SK-N-SH (cell line): ENCODE results near the gene MDM4. TPM values are rescaled to one million over a fixed set of nuclear protein-coding genes. Genes with fewer than 3 reads are reported as not detected.

Source experiments
- CTCF ChIA-PET: fragments of 300-600, 350-600 bp; formaldehyde crosslinking; extraction: SDS; loops from one replicate; lab custom pipeline; 2021; lab: Yijun Ruan, JAX
- POLR2A ChIA-PET: fragments of 350-600 bp; sonication (Branson Sonifier 250); formaldehyde crosslinking; extraction: SDS; loops from one replicate; lab custom pipeline; 2020; ENCODE audit warnings: antibody characterized with exemption, inconsistent platforms; lab: Yijun Ruan, JAX
- DNase-seq: peaks from one replicate; pipeline ENCODE4 v3.0.0; 2012
- H2AFZ ChIP-seq: fragments of 200-600 bp; sonication (generic); 2 replicates; pipeline ENCODE4 v1.8.1; 2016; ENCODE audit warnings: antibody characterized with exemption, mild to moderate bottlenecking, low read depth
- H3F3A ChIP-seq: fragments of 200-600 bp; sonication (generic); replicated peaks from 2 replicates; pipeline ENCODE3; 2016; ENCODE audit warnings: antibody characterized with exemption, mild to moderate bottlenecking; ENCODE audit not compliant: insufficient read depth
- H3K27ac ChIP-seq, 2 experiments: fragments of 200-500 bp in 1 of 2; fragments of 200-600 bp in 1 of 2; sonication (Bioruptor generic) in 1 of 2; sonication (generic), shearing (Covaris generic) in 1 of 2; 2 replicates each; pipeline versions ENCODE4 v1.5.1 to v1.6.1; 2014 to 2016; ENCODE audit warnings: low read depth in 2 of 2, inconsistent platforms in 1 of 2, low read length in 1 of 2, mild to moderate bottlenecking in 1 of 2, mixed read lengths in 1 of 2
- H3K27me3 ChIP-seq: fragments of 200-600 bp; sonication (generic), shearing (Covaris generic); 2 replicates; pipeline ENCODE4 v1.6.1; 2016; ENCODE audit warnings: mixed run types; ENCODE audit not compliant: insufficient read depth
- H3K36me3 ChIP-seq, 2 experiments: fragments of 200-500 bp in 1 of 2; fragments of 200-600 bp in 1 of 2; sonication (Bioruptor generic) in 1 of 2; sonication (generic) in 1 of 2; replicated peaks in 1 of 2; 2 replicates each; pipeline versions ENCODE3 to v1.5.1; 2014 to 2016; ENCODE audit warnings: low read length in 1 of 2, mild to moderate bottlenecking in 1 of 2; ENCODE audit not compliant: insufficient read depth in 2 of 2, control insufficient read depth in 1 of 2
- H3K4me1 ChIP-seq, 2 experiments: fragments of 200-500 bp in 1 of 2; fragments of 200-600 bp in 1 of 2; sonication (Bioruptor generic) in 1 of 2; sonication (generic), shearing (Covaris generic) in 1 of 2; 2 replicates each; pipeline versions ENCODE4 v1.5.1 to v1.6.1; 2014 to 2016; ENCODE audit warnings: low read depth in 1 of 2, low read length in 1 of 2, mixed run types in 1 of 2; ENCODE audit not compliant: insufficient read depth in 2 of 2, control insufficient read depth in 1 of 2
- H3K4me2 ChIP-seq: fragments of 200-600 bp; sonication (generic), shearing (Covaris generic); 2 replicates; pipeline ENCODE4 v1.6.1; 2017; ENCODE audit warnings: mixed run types
- H3K4me3 ChIP-seq, 2 experiments: fragments of 200-500 bp in 1 of 2; fragments of 200-600 bp in 1 of 2; sonication (Bioruptor generic) in 1 of 2; sonication (generic), shearing (Covaris generic) in 1 of 2; 2 replicates each; pipeline versions ENCODE4 v1.5.1 to v1.8.1; 2014 to 2016; ENCODE audit warnings: low read depth in 2 of 2, inconsistent platforms in 1 of 2, low read length in 1 of 2, mild to moderate bottlenecking in 1 of 2, mixed read lengths in 1 of 2, moderate library complexity in 1 of 2
- H3K79me2 ChIP-seq: fragments of 200-600 bp; sonication (generic); 2 replicates; pipeline ENCODE4 v1.8.1; 2017; ENCODE audit warnings: mild to moderate bottlenecking; ENCODE audit not compliant: insufficient read depth
- H3K9ac ChIP-seq: fragments of 200-600 bp; sonication (generic); 2 replicates; pipeline ENCODE4 v1.6.1; 2017; ENCODE audit warnings: mixed run types
- H3K9me2 ChIP-seq: fragments of 200-600 bp; sonication (generic); 2 replicates; pipeline ENCODE4 v1.6.1; 2017; ENCODE audit warnings: mixed run types
- H3K9me3 ChIP-seq: fragments of 200-600 bp; sonication (generic); 2 replicates; pipeline ENCODE4 v1.6.1; 2017; ENCODE audit warnings: mixed run types, mild to moderate bottlenecking, moderate library complexity
- H4K20me1 ChIP-seq: fragments of 200-600 bp; sonication (generic); 2 replicates; pipeline ENCODE4 v1.6.1; 2017; ENCODE audit warnings: mild to moderate bottlenecking, mixed run types; ENCODE audit not compliant: insufficient read depth
- CHD2 ChIP-seq: fragments of 150-350 bp; IDR thresholded peaks from 2 replicates; pipeline ENCODE4 v1.6.1; 2018; ENCODE audit warnings: low read length; ENCODE audit not compliant: partially characterized antibody
- EP300 ChIP-seq, 2 experiments: IDR thresholded peaks; 2 replicates each; pipeline versions ENCODE4 v1.4.0 to v1.6.1; 2012; ENCODE audit warnings: borderline replicate concordance in 1 of 2, low read depth in 1 of 2, low read length in 1 of 2
- EZH2phosphoT487 ChIP-seq: fragments of 200-600 bp; sonication (generic); IDR thresholded peaks from 2 replicates; pipeline ENCODE4 v1.6.1; 2017; ENCODE audit warnings: low read depth, mixed run types, mild to moderate bottlenecking, antibody characterized with exemption, moderate library complexity, borderline replicate concordance
- FOSL2 ChIP-seq: IDR thresholded peaks from 2 replicates; pipeline ENCODE4 v1.4.0; 2012; ENCODE audit warnings: low read depth, mild to moderate bottlenecking, moderate library complexity, borderline replicate concordance
- GATA2 ChIP-seq: sonication (generic); formaldehyde crosslinking; IDR thresholded peaks from 2 replicates; pipeline ENCODE4 v1.5.0; 2020; ENCODE audit warnings: mild to moderate bottlenecking, missing genetic modification reagents
- JUND ChIP-seq: IDR thresholded peaks from 2 replicates; pipeline ENCODE4 v1.4.0; 2012
- MXI1 ChIP-seq: IDR thresholded peaks from 2 replicates; pipeline ENCODE4 v1.6.1; 2012; ENCODE audit warnings: mild to moderate bottlenecking, low read depth, low read length, improper control_type of control experiment
- NRF1 ChIP-seq: IDR thresholded peaks from 2 replicates; pipeline ENCODE4 v1.6.1; 2012; ENCODE audit warnings: low read depth, mild to moderate bottlenecking, low read length
- POLR2AphosphoS5 ChIP-seq: IDR thresholded peaks from 2 replicates; pipeline ENCODE4 v1.6.1; 2012; ENCODE audit warnings: low read depth, low read length
- RAD21 ChIP-seq: IDR thresholded peaks from 2 replicates; pipeline ENCODE4 v1.6.1; 2012; ENCODE audit warnings: mild to moderate bottlenecking, low read length
- RFX5 ChIP-seq: IDR thresholded peaks from 2 replicates; pipeline ENCODE4 v1.6.1; 2012; ENCODE audit warnings: mild to moderate bottlenecking, improper control_type of control experiment, low read length
- RXRA ChIP-seq: IDR thresholded peaks from 2 replicates; pipeline ENCODE4 v1.4.0; 2012; ENCODE audit warnings: low read depth, mild to moderate bottlenecking, borderline replicate concordance
- SMC3 ChIP-seq: IDR thresholded peaks from 2 replicates; pipeline ENCODE4 v1.6.1; 2012; ENCODE audit warnings: low read depth, low read length, improper control_type of control experiment
- TAF1 ChIP-seq: IDR thresholded peaks from 2 replicates; pipeline ENCODE4 v1.6.1; 2012; ENCODE audit warnings: low read depth, mild to moderate bottlenecking, low read length, moderate library complexity, borderline replicate concordance
- TEAD4 ChIP-seq: IDR thresholded peaks from 2 replicates; pipeline ENCODE4 v1.4.0; 2012; ENCODE audit warnings: mild to moderate bottlenecking, borderline replicate concordance; ENCODE audit not compliant: insufficient read depth
- YY1 ChIP-seq: IDR thresholded peaks from 2 replicates; pipeline ENCODE4 v1.4.0; 2012; ENCODE audit warnings: low read depth, mild to moderate bottlenecking
- WGBS: methylation state at CpG from one replicate; pipeline ENCODE4 v1.1.6; 2017; ENCODE audit warnings: low lambda C conversion rate; 5-methylcytosine and 5-hydroxymethylcytosine counted together
- polyA plus RNA-seq, 3 experiments: library from polyadenylated mRNA; depleted of rRNA; stranded (reverse); fragments of >200 nt; gene quantifications; 2 replicates each; pipeline ENCODE4 v1.2.3, GENCODE V29; 2012
- TF ChIP-seq, protein P1 (sequence below): IDR thresholded peaks from 2 replicates; pipeline ENCODE4 v1.4.0; 2012; ENCODE audit warnings: low read depth
- TF ChIP-seq, protein P2 (sequence below): IDR thresholded peaks from 2 replicates; pipeline ENCODE4 v1.4.0; 2012; ENCODE audit warnings: low read depth, borderline replicate concordance
- TF ChIP-seq, protein P3 (sequence below): fragments of 150-350 bp; IDR thresholded peaks from 2 replicates; pipeline ENCODE4 v1.6.1; 2017; ENCODE audit warnings: antibody characterized with exemption, low read length, low read depth, borderline replicate concordance
- TF ChIP-seq, protein P4 (sequence below): fragments of 150-350 bp; IDR thresholded peaks from 2 replicates; pipeline ENCODE4 v1.6.1; 2016; ENCODE audit warnings: mild to moderate bottlenecking, low read depth, low read length

Gene MDM4
- polyA plus RNA-seq, 1 of the 3 experiments (the other 2 are of a cell fraction) = 6.2 TPM

DNA sequence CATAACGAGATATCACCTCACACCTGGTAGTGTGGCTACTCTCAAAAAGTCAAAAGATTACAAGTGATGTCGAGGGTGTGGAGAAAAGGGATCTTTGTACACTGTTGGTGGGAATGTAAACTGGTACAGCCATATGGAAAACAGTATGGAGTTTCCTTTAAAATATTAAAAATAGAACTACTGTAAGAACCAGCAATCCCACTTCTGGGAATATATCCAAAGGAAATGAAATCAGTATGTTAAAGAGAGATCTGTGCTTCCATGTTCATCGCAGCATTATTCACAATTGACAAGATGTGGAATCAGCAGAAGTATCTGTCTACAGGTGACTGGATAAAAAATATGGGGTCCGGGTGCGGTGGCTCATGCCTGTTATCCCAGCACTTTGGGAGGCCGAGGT is 14.0 kb upstream of the MDM4 start:
- no peak overlapping the region for H2AFZ ChIP-seq
- H3K27me3 ChIP-seq = no peaks in the 10 kb centered on the region
- H3K79me2 ChIP-seq = no peaks in the 10 kb centered on the region
- peaks cover 3% of the 10 kb centered on the region for H4K20me1 ChIP-seq
- no peak overlapping the region for H3K4me2 ChIP-seq
- ChIA-PET CTCF (interaction anchor here (1.0 to 26.2 kb wide), 23 partner anchors 9 to 363 kb away, joined by 3 to 1005 read pairs (median 11); partner anchors contain the start of genes MDM4 and PIK3C2B), POLR2A (interaction anchor here (1.2 kb wide), 1 partner anchor 8 kb away, joined by 3 read pairs; the partner anchor contains the start of gene PIK3C2B)
- no peaks in the 10 kb centered on the region for H3K36me3 ChIP-seq
- TF ChIP-seq EZH2phosphoT487 = no peak
- TF ChIP-seq, protein P1, sequence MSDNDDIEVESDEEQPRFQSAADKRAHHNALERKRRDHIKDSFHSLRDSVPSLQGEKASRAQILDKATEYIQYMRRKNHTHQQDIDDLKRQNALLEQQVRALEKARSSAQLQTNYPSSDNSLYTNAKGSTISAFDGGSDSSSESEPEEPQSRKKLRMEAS = no peak
- no peak for TF ChIP-seq TEAD4
- no peak for TF ChIP-seq TAF1
- TF ChIP-seq, protein P2, sequence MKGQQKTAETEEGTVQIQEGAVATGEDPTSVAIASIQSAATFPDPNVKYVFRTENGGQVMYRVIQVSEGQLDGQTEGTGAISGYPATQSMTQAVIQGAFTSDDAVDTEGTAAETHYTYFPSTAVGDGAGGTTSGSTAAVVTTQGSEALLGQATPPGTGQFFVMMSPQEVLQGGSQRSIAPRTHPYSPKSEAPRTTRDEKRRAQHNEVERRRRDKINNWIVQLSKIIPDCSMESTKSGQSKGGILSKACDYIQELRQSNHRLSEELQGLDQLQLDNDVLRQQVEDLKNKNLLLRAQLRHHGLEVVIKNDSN = no peak
- TF ChIP-seq RAD21 = no peak
- no peak for TF ChIP-seq RXRA
- TF ChIP-seq EP300 (IDR thresholded peaks at IDR 0.05; ENCODE audit: borderline replicate concordance in 1 of 2, low read depth in 1 of 2, low read length in 1 of 2) = no peak
- TF ChIP-seq, protein P3, sequence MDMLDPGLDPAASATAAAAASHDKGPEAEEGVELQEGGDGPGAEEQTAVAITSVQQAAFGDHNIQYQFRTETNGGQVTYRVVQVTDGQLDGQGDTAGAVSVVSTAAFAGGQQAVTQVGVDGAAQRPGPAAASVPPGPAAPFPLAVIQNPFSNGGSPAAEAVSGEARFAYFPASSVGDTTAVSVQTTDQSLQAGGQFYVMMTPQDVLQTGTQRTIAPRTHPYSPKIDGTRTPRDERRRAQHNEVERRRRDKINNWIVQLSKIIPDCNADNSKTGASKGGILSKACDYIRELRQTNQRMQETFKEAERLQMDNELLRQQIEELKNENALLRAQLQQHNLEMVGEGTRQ = no peak
- TF ChIP-seq YY1 = no peak
- TF ChIP-seq POLR2AphosphoS5 = no peak
- TF ChIP-seq, protein P4, sequence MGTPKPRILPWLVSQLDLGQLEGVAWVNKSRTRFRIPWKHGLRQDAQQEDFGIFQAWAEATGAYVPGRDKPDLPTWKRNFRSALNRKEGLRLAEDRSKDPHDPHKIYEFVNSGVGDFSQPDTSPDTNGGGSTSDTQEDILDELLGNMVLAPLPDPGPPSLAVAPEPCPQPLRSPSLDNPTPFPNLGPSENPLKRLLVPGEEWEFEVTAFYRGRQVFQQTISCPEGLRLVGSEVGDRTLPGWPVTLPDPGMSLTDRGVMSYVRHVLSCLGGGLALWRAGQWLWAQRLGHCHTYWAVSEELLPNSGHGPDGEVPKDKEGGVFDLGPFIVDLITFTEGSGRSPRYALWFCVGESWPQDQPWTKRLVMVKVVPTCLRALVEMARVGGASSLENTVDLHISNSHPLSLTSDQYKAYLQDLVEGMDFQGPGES = no peak
- TF ChIP-seq MXI1 = no peak
- TF ChIP-seq SMC3 = no peak
- no peak for TF ChIP-seq JUND
- TF ChIP-seq RFX5 = no peak
- no peak for TF ChIP-seq GATA2 (CRISPR knock-in tag)
- TF ChIP-seq NRF1 = no peak
- TF ChIP-seq CHD2 = no peak
- TF ChIP-seq FOSL2 = no peak
- H3K4me3 ChIP-seq = no peak overlapping the region
- H3K9me3 ChIP-seq = no peaks in the 10 kb centered on the region
- 58% methylated on average over 6 of the region's 6 CpGs for WGBS
- H3F3A ChIP-seq = peaks cover 20% of the 10 kb centered on the region
- no peak overlapping the region for H3K9ac ChIP-seq
- H3K4me1 ChIP-seq = peaks cover 3 to 5% of the 10 kb centered on the region in 2 experiments; a peak in 2 of 4 replicates
- no peak for DNase-seq
- H3K9me2 ChIP-seq = no peaks in the 10 kb centered on the region
- H3K27ac ChIP-seq = no peak overlapping the region
